GM23338 (cell line): ENCODE results near the gene EXOC4. TPM values are rescaled to one million over a fixed set of nuclear protein-coding genes. Genes with fewer than 3 reads are reported as not detected.

Source experiments
- ATAC-seq: fragments of 200-7000 bp; cut with Tn5 transposase; 3 replicates; pipeline ENCODE4 v1.9.1; 2020
- DNase-seq: peaks from one replicate; pipeline ENCODE4 v3.0.0-alpha.2; 2015; ENCODE audit warnings: low spot score
- H2AFZ ChIP-seq: fragments of 200-600 bp; sonication (generic); 2 replicates; pipeline ENCODE4 v1.8.0; 2016; ENCODE audit warnings: antibody characterized with exemption, mild to moderate bottlenecking, moderate library complexity
- H3F3A ChIP-seq: fragments of 200-600 bp; sonication (generic); replicated peaks from 2 replicates; pipeline ENCODE4 v1.8.0; 2017; ENCODE audit warnings: antibody characterized with exemption, mixed run types, low read depth
- H3K27ac ChIP-seq: fragments of 200-600 bp; sonication (generic); 2 replicates; pipeline ENCODE4 v1.6.1; 2016; ENCODE audit warnings: low read depth
- H3K27me3 ChIP-seq: fragments of 200-600 bp; sonication (generic); 2 replicates; pipeline ENCODE4 v1.8.0; 2016; ENCODE audit warnings: mild to moderate bottlenecking, mixed run types, moderate library complexity; ENCODE audit not compliant: insufficient read depth
- H3K36me3 ChIP-seq: fragments of 200-600 bp; sonication (generic); 2 replicates; pipeline ENCODE4 v1.8.0; 2016; ENCODE audit warnings: mild to moderate bottlenecking; ENCODE audit not compliant: insufficient read depth
- H3K4me1 ChIP-seq: fragments of 200-600 bp; sonication (generic); 2 replicates; pipeline ENCODE4 v1.8.0; 2016; ENCODE audit warnings: mild to moderate bottlenecking, moderate library complexity; ENCODE audit not compliant: insufficient read depth
- H3K4me2 ChIP-seq: fragments of 200-600 bp; sonication (generic); 2 replicates; pipeline ENCODE4 v1.7.1; 2017; ENCODE audit warnings: mixed run types
- H3K4me3 ChIP-seq: fragments of 200-600 bp; sonication (generic); 2 replicates; pipeline ENCODE4 v1.6.1; 2016; ENCODE audit warnings: mixed run types
- H3K79me2 ChIP-seq: fragments of 200-600 bp; sonication (generic); replicated peaks from 2 replicates; pipeline ENCODE4 v1.8.0; 2017; ENCODE audit warnings: mild to moderate bottlenecking; ENCODE audit not compliant: insufficient read depth
- H3K9me2 ChIP-seq: fragments of 200-600 bp; sonication (generic); 2 replicates; pipeline ENCODE4 v1.8.0; 2017; ENCODE audit not compliant: insufficient read depth
- H4K20me1 ChIP-seq: fragments of 200-600 bp; sonication (generic); replicated peaks from 2 replicates; pipeline ENCODE4 v1.8.0; 2017; ENCODE audit warnings: mild to moderate bottlenecking; ENCODE audit not compliant: insufficient read depth
- H3K27ac Mint-ChIP-seq: 2 replicates; pipeline ENCODE4 v1.8.0; 2020; ENCODE audit warnings: inconsistent platforms, mild to moderate bottlenecking, moderate library complexity, mixed read lengths
- H3K27me3 Mint-ChIP-seq: 3 replicates; pipeline ENCODE4 v1.8.0; 2022; ENCODE audit warnings: low read depth, mild to moderate bottlenecking, moderate library complexity, mixed read lengths, inconsistent platforms; ENCODE audit not compliant: insufficient read depth, poor library complexity
- H3K36me3 Mint-ChIP-seq: 3 replicates; pipeline ENCODE4 v1.8.0; 2021; ENCODE audit warnings: low read depth, mild to moderate bottlenecking, inconsistent platforms, moderate library complexity, mixed read lengths
- H3K4me1 Mint-ChIP-seq: 3 replicates; pipeline ENCODE4 v1.8.0; 2020; ENCODE audit warnings: mild to moderate bottlenecking, inconsistent platforms, mixed read lengths
- H3K4me3 Mint-ChIP-seq: 3 replicates; pipeline ENCODE4 v1.8.0; 2021; ENCODE audit warnings: moderate library complexity, mild to moderate bottlenecking, inconsistent platforms, mixed read lengths
- H3K9me3 Mint-ChIP-seq: 3 replicates; pipeline ENCODE4 v1.8.0; 2020; ENCODE audit warnings: moderate library complexity, mild to moderate bottlenecking, inconsistent platforms, mixed read lengths
- CREB1 ChIP-seq: fragments of 250-450 bp; sonication (Bioruptor Pico); IDR thresholded peaks from 2 replicates; pipeline ENCODE4 v1.5.0; 2020; ENCODE audit warnings: low read depth, mild to moderate bottlenecking, moderate library complexity
- ETS1 ChIP-seq: IDR thresholded peaks from 2 replicates; pipeline ENCODE4 v1.6.1; 2016; ENCODE audit warnings: antibody characterized with exemption
- EZH2phosphoT487 ChIP-seq: fragments of 200-600 bp; sonication (generic); IDR thresholded peaks from one replicate; pipeline ENCODE4 v1.8.1; 2018; ENCODE audit warnings: antibody characterized with exemption; ENCODE audit not compliant: unreplicated experiment
- NANOG ChIP-seq: IDR thresholded peaks from 2 replicates; pipeline ENCODE4 v1.6.1; 2016; ENCODE audit warnings: antibody characterized with exemption, borderline replicate concordance
- POLR2AphosphoS5 ChIP-seq: IDR thresholded peaks from 2 replicates; pipeline ENCODE4 v1.6.1; 2016; ENCODE audit warnings: antibody characterized with exemption, low read depth
- REST ChIP-seq: IDR thresholded peaks from one replicate; pipeline ENCODE4 v1.6.1; 2018; ENCODE audit warnings: antibody characterized with exemption; ENCODE audit not compliant: unreplicated experiment
- STAT1 ChIP-seq: IDR thresholded peaks from one replicate; pipeline ENCODE4 v1.6.1; 2016; ENCODE audit warnings: antibody characterized with exemption; ENCODE audit not compliant: unreplicated experiment
- ZNF114 ChIP-seq: fragments of 250-450 bp; sonication (Bioruptor Pico); IDR thresholded peaks from 2 replicates; pipeline ENCODE4 v1.5.0; 2020; ENCODE audit warnings: mild to moderate bottlenecking, moderate library complexity
- ZNF331 ChIP-seq: fragments of 250-450 bp; sonication (Bioruptor Pico); IDR thresholded peaks from 2 replicates; pipeline ENCODE4 v1.5.0; 2020; ENCODE audit warnings: low read depth, mild to moderate bottlenecking, moderate library complexity
- ZNF462 ChIP-seq: fragments of 250-450 bp; sonication (Bioruptor Pico); IDR thresholded peaks from 2 replicates; pipeline ENCODE4 v1.5.0; 2020; ENCODE audit warnings: mild to moderate bottlenecking, moderate library complexity
- long read RNA-seq: library from polyadenylated mRNA; unstranded; transcript quantifications from one replicate; pipeline ENCODE4 v2.0.0, GENCODE V29; 2020; ENCODE audit not compliant: unreplicated experiment
- polyA plus RNA-seq: library from polyadenylated mRNA; unstranded; fragments of >200 nt; fragmentation: Nextera tagmentation; extraction: Ambion mirVana; gene quantifications from 2 replicates; pipeline ENCODE4 v1.2.1, GENCODE V29; 2016
- total RNA-seq: library from RNA; depleted of rRNA; stranded (reverse); fragments of >200 nt; shearing (Covaris generic); gene quantifications from 2 replicates; pipeline ENCODE4 v1.2.3, GENCODE V29; 2014; rRNA removed

Gene EXOC4
- 44.6 and 52.7 TPM in 2 replicates for total RNA-seq
- 24.3 and 37.5 TPM in 2 replicates for polyA plus RNA-seq
- long read RNA-seq, full-length matches to known transcripts = 4 of 11 reads
- long read RNA-seq, partial matches to known transcripts = 5 of 11 reads
- long read RNA-seq, other reads (novel, unspliced or antisense) = 2 of 11 reads

- H2AFZ ChIP-seq = peak within 1 kb of the TSS; percentile 61
- DNase-seq (peak; percentile 99), ATAC-seq (peak; percentile 99)
- peaks cover 10% of the 10 kb centered on the region for H3K27me3 Mint-ChIP-seq
- H4K20me1 ChIP-seq = no peaks in the 10 kb centered on the region
- H3K79me2 ChIP-seq = peaks cover 47% of the 10 kb centered on the region
- no peaks in the 10 kb centered on the region for H3K9me2 ChIP-seq
- no peaks in the 10 kb centered on the region for H3K9me3 Mint-ChIP-seq
- TF ChIP-seq ZNF114 = no peak
- TF ChIP-seq REST = no peak
- peak; percentile 82 for TF ChIP-seq POLR2AphosphoS5
- TF ChIP-seq CREB1 (CRISPR knock-in tag) = peak; percentile 89
- peak; percentile 87 for TF ChIP-seq ETS1
- peak within 1 kb of the TSS; percentile 71; the same call in 1 of the 2 replicates for H3K27ac ChIP-seq
- peaks cover 16% of the 10 kb centered on the region for H3K4me1 Mint-ChIP-seq
- H3K4me3 Mint-ChIP-seq = peak within 1 kb of the TSS; percentile 95
- no peaks in the 10 kb centered on the region for H3K27me3 ChIP-seq
- no peaks in the 10 kb centered on the region; the same call in 2 of the 3 replicates for H3K36me3 Mint-ChIP-seq
- H3K27ac Mint-ChIP-seq = peak within 1 kb of the TSS; percentile 97
- no peaks in the 10 kb centered on the region for H3K36me3 ChIP-seq
- H3F3A ChIP-seq = no peaks in the 10 kb centered on the region
- peak within 1 kb of the TSS; percentile 92 for H3K4me2 ChIP-seq
- peak within 1 kb of the TSS; percentile 84 for H3K4me3 ChIP-seq
- H3K4me1 ChIP-seq = peaks cover 7% of the 10 kb centered on the region; the same call in 1 of the 2 replicates
Observed at GRCh38 chr7:133252858-133253518, at the start of gene EXOC4. EXOC4 (plus strand) TSS chr7:133253078.

GRCh38 chr7:133203490-133203889 is 49.4 kb upstream of the EXOC4 start:
- peaks cover 5% of the 10 kb centered on the region for H3K4me1 Mint-ChIP-seq
- Histone ChIP-seq H3K27ac (no peak overlapping the region), H3K36me3 (peaks cover 1% of the 10 kb centered on the region; the same call in 1 of the 2 replicates), H4K20me1 (no peaks in the 10 kb centered on the region), H3K9me2 (peaks cover 3% of the 10 kb centered on the region; the same call in 1 of the 2 replicates), H3K4me1 (peaks cover under 1% of the 10 kb centered on the region), H3K4me3 (no peak overlapping the region), H2AFZ (no peak overlapping the region), H3K4me2 (no peak overlapping the region), H3K79me2 (no peaks in the 10 kb centered on the region), H3F3A (no peaks in the 10 kb centered on the region), H3K27me3 (no peaks in the 10 kb centered on the region)
- peaks cover 18% of the 10 kb centered on the region for H3K9me3 Mint-ChIP-seq
- H3K4me3 Mint-ChIP-seq = no peak overlapping the region
- peaks cover 18% of the 10 kb centered on the region; the same call in 2 of the 3 replicates for H3K36me3 Mint-ChIP-seq
- H3K27me3 Mint-ChIP-seq = peaks cover 8% of the 10 kb centered on the region
- no peak overlapping the region for H3K27ac Mint-ChIP-seq
- DNase-seq = no peak
- ATAC-seq = no peak
- no peak for TF ChIP-seq ZNF462 (CRISPR knock-in tag)
- no peak for TF ChIP-seq CREB1 (CRISPR knock-in tag)
- no peak for TF ChIP-seq NANOG
- TF ChIP-seq ZNF114 = no peak
- TF ChIP-seq STAT1 = no peak
- no peak for TF ChIP-seq EZH2phosphoT487
- TF ChIP-seq ZNF331 = no peak
